HG03108 (cell line): ENCODE results near the gene PLOD2.
"Not testable (repeated sequence)": the region's sequence is repeated elsewhere in the genome, so short reads cannot be mapped to it uniquely, and the experiment has no call there.

Source experiments
- ATAC-seq: cut with Tn5 transposase; IDR thresholded peaks from one replicate; pipeline ENCODE4 v1.9.1; 2021; ENCODE audit warnings: moderate library complexity; ENCODE audit not compliant: unreplicated experiment

PLOD2 gene

GRCh38 chr3:146142757-146143156 is 18.2 kb downstream of the PLOD2 start:
- no peak for ATAC-seq

GRCh38 chr3:146139586-146140110 is 21.3 kb downstream of the PLOD2 start:
- ATAC-seq = no peak

GRCh38 chr3:146138902-146139301 is 22.1 kb downstream of the PLOD2 start:
- no peak for ATAC-seq

- no peak for ATAC-seq
These were observed 24.3 kb downstream of the PLOD2 start for GRCh38 chr3:146136647-146137046.

GRCh38 chr3:146134348-146135117 is 26.5 kb downstream of the PLOD2 start:
- ATAC-seq = no peak

- no peak for ATAC-seq
These were observed 27.5 kb downstream of the PLOD2 start for GRCh38 chr3:146133441-146133840.

GRCh38 chr3:146131616-146132410 is 29.2 kb downstream of the PLOD2 start:
- no peak for ATAC-seq

- no peak for ATAC-seq
These were observed 30.1 kb downstream of the PLOD2 start for GRCh38 chr3:146130881-146131371.

GRCh38 chr3:146129750-146130149 is 31.2 kb downstream of the PLOD2 start:
- ATAC-seq = no peak

- ATAC-seq = no peak
These were observed 32.0 kb downstream of the PLOD2 start for GRCh38 chr3:146128939-146129338.

- no peak for ATAC-seq
These were observed 32.8 kb downstream of the PLOD2 start for GRCh38 chr3:146128179-146128578.

- ATAC-seq = no peak
These were observed 35.0 kb downstream of the PLOD2 start for GRCh38 chr3:146125951-146126350.

GRCh38 chr3:146124126-146124801 is 36.7 kb downstream of the PLOD2 start:
- no peak for ATAC-seq

GRCh38 chr3:146117406-146118285 is 43.3 kb downstream of the PLOD2 start:
- ATAC-seq = no peak

GRCh38 chr3:146115619-146116018 is 45.4 kb downstream of the PLOD2 start:
- no peak for ATAC-seq

- ATAC-seq = not testable (repeated sequence)
These were observed 47.2 kb downstream of the PLOD2 start for GRCh38 chr3:146113804-146114203.

GRCh38 chr3:146111337-146111736 is 49.6 kb downstream of the PLOD2 start:
- no peak for ATAC-seq

GRCh38 chr3:146110161-146110560 is 50.8 kb downstream of the PLOD2 start:
- no peak for ATAC-seq

- no peak for ATAC-seq
These were observed 54.0 kb downstream of the PLOD2 start for GRCh38 chr3:146106986-146107385.

- no peak for ATAC-seq
These were observed 56.9 kb downstream of the PLOD2 start for GRCh38 chr3:146104068-146104467.
